GM13976 (cell line): Measurements from ENCODE around the gene CCBE1.
"Not testable (repeated sequence)": the region's sequence is repeated elsewhere in the genome, so short reads cannot be mapped to it uniquely, and the experiment has no call there.

Source experiments
- DNase-seq: peaks from one replicate; pipeline ENCODE4 v3.0.0; 2012; ENCODE audit warnings: low spot score
- CTCF ChIP-seq: IDR thresholded peaks from 2 replicates; pipeline ENCODE4 v1.5.1; 2012; ENCODE audit warnings: borderline replicate concordance, mild to moderate bottlenecking; ENCODE audit not compliant: insufficient read depth; ENCODE audit errors: extremely low read depth, missing control alignments, control extremely low read depth
- in situ Hi-C: fragments of 300-500 bp; cut with MboI; formaldehyde crosslinking; loops from one replicate; pipeline ENCODE4 v1.12.0; 2022; ENCODE audit warnings: low sequenced_read_pairs, mixed read lengths, inconsistent platforms; ENCODE audit not compliant: unreplicated experiment

CCBE1 gene

GRCh38 chr18:59520562-59521355 is 176.5 kb downstream of the CCBE1 start:
- no peak for DNase-seq
- in situ Hi-C loops = no loop called here
- TF ChIP-seq CTCF = no peak

GRCh38 chr18:59518705-59519104 is 178.5 kb downstream of the CCBE1 start:
- in situ Hi-C loops = no loop called here
- no peak for DNase-seq
- TF ChIP-seq CTCF = no peak

GRCh38 chr18:59517446-59518165 is 179.6 kb downstream of the CCBE1 start:
- TF ChIP-seq CTCF = no peak
- in situ Hi-C loops = no loop called here
- DNase-seq = no peak

GRCh38 chr18:59516356-59517155 is 180.7 kb downstream of the CCBE1 start:
- no peak for TF ChIP-seq CTCF
- in situ Hi-C loops = no loop called here
- no peak for DNase-seq

- in situ Hi-C loops, DNase-seq: not testable (repeated sequence)
These were observed 181.3 kb downstream of the CCBE1 start for GRCh38 chr18:59515956-59516355.

- in situ Hi-C loops = no loop called here
- no peak for DNase-seq
- TF ChIP-seq CTCF = no peak
These were observed 182.1 kb downstream of the CCBE1 start for GRCh38 chr18:59515147-59515546.
